ENCODE data around the gene TGM5. TPM values are rescaled to one million over a fixed set of nuclear protein-coding genes. Genes with fewer than 3 reads are reported as not detected.

TGM5 gene
- total and polyA plus RNA-seq, 4 experiments from 2014 or later: not detected

DNA sequence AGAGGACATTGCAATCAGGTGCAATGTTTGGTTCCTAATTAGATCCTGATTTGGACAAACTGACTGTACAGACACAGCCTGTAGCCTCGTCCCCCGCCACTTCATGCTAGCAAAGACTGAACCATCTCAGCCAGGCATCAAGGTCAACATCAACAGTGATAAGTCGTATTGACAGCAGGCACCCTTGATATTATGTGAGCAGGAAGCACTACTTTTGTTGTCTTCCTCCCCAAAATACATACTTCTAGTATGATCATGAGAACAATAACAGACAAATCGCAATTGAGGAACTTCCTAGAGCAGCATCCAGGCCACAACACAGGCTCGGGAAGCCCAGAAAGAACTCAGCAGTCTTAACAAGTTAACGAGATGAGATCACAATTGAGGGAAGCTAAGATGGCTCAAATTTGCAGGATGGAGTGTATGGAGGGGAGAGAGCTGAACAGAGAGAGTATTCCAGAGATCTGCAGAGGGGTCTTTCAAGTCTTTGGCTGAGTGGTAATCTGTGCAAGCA, 20.4 kb downstream of the TGM5 start:
- no peak overlapping the region for H3K27ac ChIP-seq (ENCODE audit: low read depth, low read length)
- H3K27me3 ChIP-seq (ENCODE audit: insufficient read depth, low read length): no peaks in the 10 kb centered on the region
- H3K4me3 ChIP-seq (ENCODE audit: low read length in 2 of 2): no peak overlapping the region
- no peak overlapping the region for H3K27ac Mint-ChIP-seq
- POLR2A ChIA-PET (ENCODE audit: partially characterized antibody): no interaction called here
- intact Hi-C loops (cut with micrococcal nuclease): no loop called here
- no peak overlapping the region for H3K4me3 Mint-ChIP-seq
- no peaks in the 10 kb centered on the region for H3K4me1 ChIP-seq (ENCODE audit: insufficient read depth, low read length)
- no peaks in the 10 kb centered on the region for H3K36me3 Mint-ChIP-seq
- peaks cover 0 to 2% (median 0%) of the 10 kb centered on the region in 4 donors for H3K4me1 Mint-ChIP-seq
- DNase-seq: no peak
- H3K27me3 Mint-ChIP-seq: peaks cover 3 to 4% of the 10 kb centered on the region in 2 donors
- CTCF ChIA-PET (ENCODE audit: partially characterized antibody): interaction anchor here (1.2 kb wide), 1 partner anchor 18 kb away, joined by 3 read pairs; no protein-coding TSS in a partner anchor
- no peaks in the 10 kb centered on the region for H3K9me3 ChIP-seq (ENCODE audit: control insufficient read depth in 1 of 2, low read length in 2 of 2)
- H3K36me3 ChIP-seq (ENCODE audit: insufficient read depth, low read length): no peaks in the 10 kb centered on the region
- peaks cover 0 to 2% (median 0%) of the 10 kb centered on the region in 8 donors for H3K9me3 Mint-ChIP-seq

DNA sequence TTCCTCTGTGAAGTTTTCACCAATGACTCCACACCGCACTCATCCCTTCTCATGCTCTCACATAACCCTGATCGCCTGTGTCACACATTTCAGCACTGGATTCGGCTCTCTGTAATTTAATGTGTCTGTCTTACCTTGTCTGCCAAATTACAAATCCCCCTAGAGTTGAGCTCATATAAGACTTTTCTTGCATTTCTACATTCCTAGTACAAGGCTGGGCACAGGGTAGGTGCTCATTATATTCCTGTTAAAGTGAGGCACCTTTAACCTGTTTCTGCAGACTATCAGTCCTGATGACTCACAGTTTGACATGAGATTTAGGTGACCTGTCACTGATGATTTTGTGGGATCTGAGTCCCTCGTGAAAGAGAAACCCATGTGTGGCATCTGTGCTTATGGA, 22.6 kb downstream of the TGM5 start:
- Histone ChIP-seq H3K27ac (ENCODE audit: low read depth, low read length) (no peak overlapping the region), H3K36me3 (ENCODE audit: insufficient read depth, low read length) (no peaks in the 10 kb centered on the region), H3K9me3 (ENCODE audit: control insufficient read depth in 1 of 2, low read length in 2 of 2) (no peaks in the 10 kb centered on the region), H3K4me3 (ENCODE audit: low read length in 2 of 2) (no peak overlapping the region), H3K27me3 (ENCODE audit: insufficient read depth, low read length) (no peaks in the 10 kb centered on the region), H3K4me1 (ENCODE audit: insufficient read depth, low read length) (no peaks in the 10 kb centered on the region)
- intact Hi-C loops (cut with micrococcal nuclease): no loop called here
- ChIA-PET POLR2A (ENCODE audit: partially characterized antibody) (no interaction called here), CTCF (ENCODE audit: partially characterized antibody) (no interaction called here)
- Mint-ChIP-seq H3K4me3 (no peak overlapping the region), H3K9me3 (no peaks in the 10 kb centered on the region), H3K27ac (no peak overlapping the region), H3K27me3 (peaks cover 5 to 9% of the 10 kb centered on the region in 2 donors), H3K36me3 (no peaks in the 10 kb centered on the region), H3K4me1 (no peaks in the 10 kb centered on the region)
- no peak for DNase-seq

DNA sequence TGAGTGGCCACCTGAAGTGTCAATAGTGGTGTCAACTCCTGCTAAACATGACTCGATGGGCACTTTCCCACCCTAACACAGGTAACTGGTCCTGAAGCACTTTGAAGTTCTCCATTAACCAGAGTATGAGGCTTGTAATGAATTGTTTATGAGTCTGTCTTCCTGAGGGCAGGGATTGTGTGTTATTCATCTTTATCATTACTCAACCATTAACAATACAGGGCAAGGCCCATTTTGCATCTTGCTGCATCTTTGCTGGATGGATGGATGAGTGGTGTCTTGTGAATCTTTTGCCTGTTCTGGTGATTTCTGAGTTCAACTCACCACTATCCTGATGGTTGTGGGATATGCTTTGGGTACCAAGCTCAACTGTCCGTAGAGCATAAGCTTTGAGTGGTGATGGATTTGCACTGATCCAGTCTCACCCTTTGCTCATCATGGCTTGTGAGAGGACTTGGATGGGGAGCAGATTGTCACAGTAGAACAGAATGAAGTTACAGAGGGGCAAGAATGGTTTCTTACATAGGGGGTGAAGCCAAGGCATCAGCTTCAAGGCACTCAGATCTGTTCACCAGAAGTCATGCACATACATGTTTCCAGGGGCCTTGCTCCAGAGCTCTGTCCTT, 23.6 kb downstream of the TGM5 start:
- Mint-ChIP-seq H3K9me3 (no peaks in the 10 kb centered on the region), H3K4me3 (no peak overlapping the region), H3K4me1 (no peaks in the 10 kb centered on the region), H3K27me3 (peaks cover 6 to 11% of the 10 kb centered on the region in 2 donors), H3K27ac (no peak overlapping the region), H3K36me3 (no peaks in the 10 kb centered on the region)
- H3K27me3 ChIP-seq (ENCODE audit: insufficient read depth, low read length): no peaks in the 10 kb centered on the region
- CTCF ChIA-PET (ENCODE audit: partially characterized antibody): interaction anchor here (1.5 kb wide), 1 partner anchor 42 kb away, joined by 3 read pairs; no protein-coding TSS in a partner anchor
- no peaks in the 10 kb centered on the region for H3K4me1 ChIP-seq (ENCODE audit: insufficient read depth, low read length)
- no peak overlapping the region for H3K4me3 ChIP-seq (ENCODE audit: low read length in 2 of 2)
- H3K27ac ChIP-seq (ENCODE audit: low read depth, low read length): no peak overlapping the region
- POLR2A ChIA-PET (ENCODE audit: partially characterized antibody): no interaction called here
- no peaks in the 10 kb centered on the region for H3K9me3 ChIP-seq (ENCODE audit: control insufficient read depth in 1 of 2, low read length in 2 of 2)
- H3K36me3 ChIP-seq (ENCODE audit: insufficient read depth, low read length): no peaks in the 10 kb centered on the region
- intact Hi-C loops (cut with micrococcal nuclease): no loop called here
- DNase-seq: no peak

DNA sequence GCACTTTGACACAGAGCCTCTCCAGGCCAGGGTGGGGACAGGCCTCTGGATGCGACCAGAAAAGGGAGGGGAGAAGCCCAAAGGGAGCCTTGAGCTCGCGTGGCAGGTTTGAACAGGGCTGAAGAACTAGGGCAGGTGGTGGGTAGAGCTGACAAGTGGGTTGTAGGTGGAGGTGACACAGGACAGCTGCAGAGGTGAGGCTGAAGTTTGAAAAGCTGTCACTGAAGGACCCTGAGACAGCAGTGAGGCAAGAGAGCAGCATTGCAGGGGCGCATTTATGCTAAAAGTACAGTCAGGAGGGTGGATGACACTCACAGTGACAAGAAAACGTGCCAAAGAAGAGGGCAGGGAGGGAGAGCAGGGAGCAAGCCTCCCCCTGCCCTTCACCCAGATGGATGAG, 24.1 kb downstream of the TGM5 start:
- Histone ChIP-seq H3K4me3 (ENCODE audit: low read length in 2 of 2) (no peak overlapping the region), H3K4me1 (ENCODE audit: insufficient read depth, low read length) (no peaks in the 10 kb centered on the region), H3K9me3 (ENCODE audit: control insufficient read depth in 1 of 2, low read length in 2 of 2) (no peaks in the 10 kb centered on the region), H3K27me3 (ENCODE audit: insufficient read depth, low read length) (no peaks in the 10 kb centered on the region), H3K27ac (ENCODE audit: low read depth, low read length) (no peak overlapping the region), H3K36me3 (ENCODE audit: insufficient read depth, low read length) (no peaks in the 10 kb centered on the region)
- Mint-ChIP-seq H3K27me3 (peaks cover 6 to 14% of the 10 kb centered on the region in 2 donors), H3K4me3 (no peak overlapping the region), H3K9me3 (no peaks in the 10 kb centered on the region), H3K36me3 (no peaks in the 10 kb centered on the region), H3K4me1 (no peaks in the 10 kb centered on the region), H3K27ac (no peak overlapping the region)
- ChIA-PET POLR2A (ENCODE audit: partially characterized antibody) (no interaction called here), CTCF (ENCODE audit: partially characterized antibody) (interaction anchor here (1.5 kb wide), 1 partner anchor 43 kb away, joined by 3 read pairs; no protein-coding TSS in a partner anchor)
- no peak for DNase-seq
- intact Hi-C loops (cut with micrococcal nuclease): no loop called here

DNA sequence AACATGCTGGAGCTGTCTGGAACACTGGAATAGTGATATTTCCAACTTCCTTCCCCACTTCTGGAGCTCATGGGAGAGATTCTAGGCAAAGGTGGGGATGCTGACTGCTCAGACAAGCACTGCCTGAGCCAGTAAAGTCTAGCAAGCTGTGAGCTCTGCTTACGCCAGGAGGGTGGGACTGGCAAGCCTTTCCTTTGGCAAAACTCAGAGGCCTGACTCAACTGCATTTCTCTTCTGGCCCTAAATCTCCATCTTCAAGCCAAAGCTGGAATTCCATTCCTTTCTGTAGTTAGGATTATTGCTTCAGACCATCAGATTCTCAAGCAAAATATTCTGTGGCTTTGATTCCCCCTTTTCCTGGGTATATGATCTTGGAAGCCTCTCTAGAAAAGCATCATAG, 25.6 kb downstream of the TGM5 start:
- H3K4me3 Mint-ChIP-seq: no peak overlapping the region
- no peak for DNase-seq
- Histone ChIP-seq H3K4me3 (ENCODE audit: low read length in 2 of 2) (no peak overlapping the region), H3K27ac (ENCODE audit: low read depth, low read length) (no peak overlapping the region), H3K4me1 (ENCODE audit: insufficient read depth, low read length) (no peaks in the 10 kb centered on the region), H3K36me3 (ENCODE audit: insufficient read depth, low read length) (no peaks in the 10 kb centered on the region), H3K9me3 (ENCODE audit: control insufficient read depth in 1 of 2, low read length in 2 of 2) (no peaks in the 10 kb centered on the region), H3K27me3 (ENCODE audit: insufficient read depth, low read length) (no peaks in the 10 kb centered on the region)
- intact Hi-C loops (cut with micrococcal nuclease): no loop called here
- H3K9me3 Mint-ChIP-seq: no peaks in the 10 kb centered on the region
- POLR2A ChIA-PET (ENCODE audit: partially characterized antibody): no interaction called here
- H3K4me1 Mint-ChIP-seq: no peaks in the 10 kb centered on the region
- no peaks in the 10 kb centered on the region for H3K36me3 Mint-ChIP-seq
- H3K27me3 Mint-ChIP-seq: peaks cover 6 to 16% of the 10 kb centered on the region in 2 donors
- no peak overlapping the region for H3K27ac Mint-ChIP-seq
- CTCF ChIA-PET (ENCODE audit: partially characterized antibody): no interaction called here

DNA sequence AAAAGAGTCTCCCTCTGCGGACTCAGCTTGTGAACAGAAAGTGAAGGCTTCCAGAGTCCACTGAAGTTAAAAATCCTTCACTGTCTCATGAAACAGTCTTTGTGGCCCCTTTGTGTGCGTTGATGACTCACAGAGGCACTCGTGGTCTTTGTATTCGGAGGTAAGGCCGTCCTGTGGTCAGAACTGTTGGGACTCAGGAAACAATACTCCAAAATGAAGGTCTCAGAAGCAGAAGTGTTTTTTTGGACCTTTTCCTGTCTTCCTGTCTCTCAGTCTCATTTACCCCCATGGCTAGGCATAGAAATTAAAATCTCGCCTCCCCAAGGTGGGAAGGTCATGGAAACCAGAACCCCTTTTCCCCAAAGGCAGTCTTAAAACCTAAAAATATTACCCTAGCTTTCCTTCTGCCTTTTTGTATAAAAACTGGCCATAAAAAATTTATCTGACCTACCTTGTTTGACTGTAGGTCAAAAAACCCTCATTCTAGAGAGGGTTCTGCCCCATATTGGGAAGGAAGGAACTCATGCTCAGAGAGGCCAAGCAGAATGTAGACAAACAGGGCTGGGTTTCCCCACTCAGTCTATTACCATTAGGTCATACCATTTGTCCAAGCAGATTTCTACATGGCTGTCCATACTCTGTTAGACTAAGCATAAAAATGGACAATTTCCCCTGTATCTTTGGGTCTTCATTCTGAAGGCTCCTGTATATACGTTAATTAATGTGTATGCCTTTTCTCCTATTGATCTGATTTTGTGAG, 26.8 kb downstream of the TGM5 start:
- no peaks in the 10 kb centered on the region for H3K4me1 Mint-ChIP-seq
- Histone ChIP-seq H3K9me3 (ENCODE audit: control insufficient read depth in 1 of 2, low read length in 2 of 2) (no peaks in the 10 kb centered on the region), H3K4me1 (ENCODE audit: insufficient read depth, low read length) (no peaks in the 10 kb centered on the region), H3K36me3 (ENCODE audit: insufficient read depth, low read length) (no peaks in the 10 kb centered on the region), H3K4me3 (ENCODE audit: low read length in 2 of 2) (no peak overlapping the region), H3K27ac (ENCODE audit: low read depth, low read length) (no peak overlapping the region), H3K27me3 (ENCODE audit: insufficient read depth, low read length) (no peaks in the 10 kb centered on the region)
- ChIA-PET POLR2A (ENCODE audit: partially characterized antibody) (no interaction called here), CTCF (ENCODE audit: partially characterized antibody) (interaction anchor here (1.1 kb wide), 1 partner anchor 14 kb away, joined by 4 read pairs; no protein-coding TSS in a partner anchor)
- no peak overlapping the region for H3K27ac Mint-ChIP-seq
- H3K27me3 Mint-ChIP-seq: peaks cover 4 to 19% of the 10 kb centered on the region in 2 donors
- intact Hi-C loops (cut with micrococcal nuclease): no loop called here
- no peak for DNase-seq
- no peak overlapping the region for H3K4me3 Mint-ChIP-seq
- H3K36me3 Mint-ChIP-seq: no peaks in the 10 kb centered on the region
- H3K9me3 Mint-ChIP-seq: no peaks in the 10 kb centered on the region

DNA sequence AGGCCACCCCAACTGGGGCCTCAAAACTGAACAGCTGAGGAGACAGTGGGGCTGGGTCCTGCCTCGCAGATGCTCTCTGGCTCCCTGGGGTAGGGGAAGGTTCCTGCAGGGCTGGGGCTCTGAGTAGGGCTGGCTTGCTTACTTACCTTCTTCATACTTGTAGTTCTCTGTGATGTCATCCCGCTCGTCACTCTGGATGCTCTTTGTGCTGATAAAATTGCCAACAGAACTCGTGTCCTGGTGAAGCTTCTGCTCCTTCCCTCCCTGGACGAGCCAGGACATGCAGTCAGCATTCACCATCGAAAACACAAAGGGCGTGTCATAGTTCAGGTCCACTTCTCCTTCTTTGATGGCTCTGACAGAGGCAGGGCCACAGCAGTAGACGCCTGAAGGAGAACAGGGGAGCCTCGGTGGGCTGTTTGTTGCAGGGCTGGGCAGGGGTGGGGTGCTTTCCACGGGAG, 28.0 kb downstream of the TGM5 start:
- ChIA-PET CTCF (ENCODE audit: partially characterized antibody) (interaction anchor here (1.0 kb wide), 1 partner anchor 13 kb away, joined by 4 read pairs; no protein-coding TSS in a partner anchor), POLR2A (ENCODE audit: partially characterized antibody) (no interaction called here)
- Mint-ChIP-seq H3K4me1 (no peaks in the 10 kb centered on the region), H3K9me3 (no peaks in the 10 kb centered on the region), H3K36me3 (no peaks in the 10 kb centered on the region), H3K27me3 (peaks cover 2 to 19% of the 10 kb centered on the region in 2 donors), H3K4me3 (no peak overlapping the region), H3K27ac (no peak overlapping the region)
- Histone ChIP-seq H3K4me1 (ENCODE audit: insufficient read depth, low read length) (no peaks in the 10 kb centered on the region), H3K4me3 (ENCODE audit: low read length in 2 of 2) (no peak overlapping the region), H3K27me3 (ENCODE audit: insufficient read depth, low read length) (no peaks in the 10 kb centered on the region), H3K27ac (ENCODE audit: low read depth, low read length) (no peak overlapping the region), H3K9me3 (ENCODE audit: control insufficient read depth in 1 of 2, low read length in 2 of 2) (no peaks in the 10 kb centered on the region), H3K36me3 (ENCODE audit: insufficient read depth, low read length) (no peaks in the 10 kb centered on the region)
- no peak for DNase-seq
- intact Hi-C loops (cut with micrococcal nuclease): no loop called here
